BLaER1 (cell line): Measurements from ENCODE around the gene SPRR2D.

Source experiments
- H3K27ac ChIP-seq: shearing (Covaris generic); formaldehyde crosslinking; 2 replicates; pipeline ENCODE4 v1.8.1; 2022
- H3K27me3 ChIP-seq: shearing (Covaris generic); formaldehyde crosslinking; 2 replicates; pipeline ENCODE4 v1.8.1; 2022
- H3K36me3 ChIP-seq: shearing (Covaris generic); formaldehyde crosslinking; 2 replicates; pipeline ENCODE4 v1.8.1; 2022
- H3K4me1 ChIP-seq: shearing (Covaris generic); formaldehyde crosslinking; 2 replicates; pipeline ENCODE4 v1.8.1; 2022
- H3K4me2 ChIP-seq: shearing (Covaris generic); formaldehyde crosslinking; 2 replicates; pipeline ENCODE4 v1.8.1; 2022
- H3K4me3 ChIP-seq: shearing (Covaris generic); formaldehyde crosslinking; 2 replicates; pipeline ENCODE4 v1.8.1; 2022
- H3K9ac ChIP-seq: shearing (Covaris generic); formaldehyde crosslinking; 2 replicates; pipeline ENCODE4 v1.8.1; 2022
- H3K9me3 ChIP-seq: shearing (Covaris generic); formaldehyde crosslinking; 2 replicates; pipeline ENCODE4 v1.8.1; 2022
- H4K20me1 ChIP-seq: shearing (Covaris generic); formaldehyde crosslinking; 2 replicates; pipeline ENCODE4 v1.8.1; 2022
- Cebpa-rat ChIP-seq: shearing (Covaris generic); IDR thresholded peaks from 2 replicates; pipeline ENCODE4 v1.8.1; 2022

The SPRR2D gene

GRCh38 chr1:153001382-153001781 is 39.5 kb downstream of the SPRR2D start, which contains the start of gene SPRR3:
Gene SPRR3, plus strand, starts transcription at chr1:153001749. Its CDS starts 1,272 bp downstream, at chr1:153003021.
- TF ChIP-seq Cebpa-rat = no peak
- H4K20me1 ChIP-seq = no peaks in the 10 kb centered on the region
- H3K27me3 ChIP-seq = no peaks in the 10 kb centered on the region
- H3K9me3 ChIP-seq = no peaks in the 10 kb centered on the region
- H3K4me3 ChIP-seq = no peak within 1 kb of the TSS
- H3K27ac ChIP-seq = no peak within 1 kb of the TSS
- no peaks in the 10 kb centered on the region for H3K36me3 ChIP-seq
- no peak within 1 kb of the TSS for H3K9ac ChIP-seq
- peaks cover 15% of the 10 kb centered on the region for H3K4me1 ChIP-seq
- peak within 1 kb of the TSS; percentile 43 for H3K4me2 ChIP-seq

GRCh38 chr1:153000294-153000693 is 40.6 kb downstream of the SPRR2D start:
- peaks cover 15% of the 10 kb centered on the region for H3K4me1 ChIP-seq
- no peak overlapping the region for H3K4me2 ChIP-seq
- H3K27ac ChIP-seq = no peak overlapping the region
- no peak overlapping the region for H3K4me3 ChIP-seq
- peaks cover 3% of the 10 kb centered on the region for H3K9me3 ChIP-seq
- H3K36me3 ChIP-seq = no peaks in the 10 kb centered on the region
- H3K27me3 ChIP-seq = no peaks in the 10 kb centered on the region
- H4K20me1 ChIP-seq = no peaks in the 10 kb centered on the region
- H3K9ac ChIP-seq = no peak overlapping the region
- TF ChIP-seq Cebpa-rat = no peak

DNA sequence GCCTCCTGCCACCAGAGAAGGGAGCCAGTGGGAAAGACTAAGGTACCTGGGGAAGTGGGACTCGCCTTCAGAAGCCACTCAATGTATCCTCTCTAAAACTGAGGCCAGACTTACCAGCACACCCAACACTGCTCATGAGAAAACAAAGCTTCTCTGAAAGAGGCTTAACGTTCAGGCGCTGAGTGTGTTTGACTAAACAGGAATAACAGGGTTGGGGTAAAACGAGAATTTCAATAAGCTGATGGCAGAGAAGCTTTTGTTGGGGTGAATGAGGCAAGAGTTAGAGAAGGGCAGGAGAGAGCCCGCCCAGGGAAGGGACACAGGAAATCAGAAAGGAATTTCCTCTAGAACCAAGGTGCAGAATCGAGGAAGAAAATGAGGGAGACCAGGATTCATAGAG is 41.1 kb downstream of the SPRR2D start:
- Histone ChIP-seq H3K4me3 (no peak overlapping the region), H3K9ac (no peak overlapping the region), H4K20me1 (no peaks in the 10 kb centered on the region), H3K27ac (no peak overlapping the region), H3K4me2 (no peak overlapping the region), H3K9me3 (peaks cover 8% of the 10 kb centered on the region), H3K4me1 (peaks cover 15% of the 10 kb centered on the region), H3K36me3 (no peaks in the 10 kb centered on the region), H3K27me3 (no peaks in the 10 kb centered on the region)
- TF ChIP-seq Cebpa-rat = no peak

DNA sequence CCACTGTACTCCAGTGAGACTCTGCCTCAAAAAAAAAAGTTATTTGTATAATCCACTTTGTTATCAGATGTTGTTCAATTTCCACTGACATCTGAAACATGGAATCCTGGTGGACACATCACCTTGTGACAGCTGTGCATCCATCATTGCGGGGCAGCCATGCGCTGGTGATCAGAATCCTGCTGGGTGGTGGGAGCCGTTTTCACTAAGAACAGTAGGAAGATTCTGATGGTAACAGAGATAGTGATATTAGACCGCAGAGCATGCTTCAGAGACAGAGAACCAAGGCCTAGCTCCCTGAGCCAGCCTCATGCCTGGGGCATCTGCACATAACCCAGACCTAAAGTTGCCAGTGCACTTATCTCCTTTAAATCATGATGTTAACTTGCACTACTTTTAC is 42.4 kb downstream of the SPRR2D start:
- Histone ChIP-seq H3K4me2 (no peak overlapping the region), H3K4me1 (peaks cover 15% of the 10 kb centered on the region), H3K4me3 (no peak overlapping the region), H3K9me3 (peaks cover 9% of the 10 kb centered on the region), H4K20me1 (no peaks in the 10 kb centered on the region), H3K9ac (no peak overlapping the region), H3K36me3 (no peaks in the 10 kb centered on the region), H3K27me3 (no peaks in the 10 kb centered on the region), H3K27ac (no peak overlapping the region)
- TF ChIP-seq Cebpa-rat = no peak

DNA sequence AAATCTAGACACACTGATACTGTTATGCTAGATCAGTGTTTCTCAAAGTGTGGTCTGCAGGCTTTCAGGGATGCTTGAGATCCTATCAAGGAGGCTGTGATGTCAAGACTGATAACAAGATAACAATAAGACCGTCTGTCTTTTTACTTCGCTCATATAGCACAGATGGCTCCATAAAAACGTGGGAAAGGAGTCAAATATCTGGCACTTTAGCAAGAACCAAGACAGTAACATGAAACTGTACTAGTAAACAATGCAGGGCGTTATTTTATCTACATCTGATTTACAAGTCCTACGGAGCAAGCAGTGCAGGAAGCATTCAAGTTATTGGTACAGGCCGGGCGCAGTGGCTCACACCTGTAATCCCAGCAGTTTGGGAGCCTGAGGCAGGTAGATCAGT is 43.0 kb downstream of the SPRR2D start:
- Histone ChIP-seq H3K27me3 (no peaks in the 10 kb centered on the region), H3K4me1 (peaks cover 12% of the 10 kb centered on the region), H3K4me2 (no peak overlapping the region), H3K9ac (no peak overlapping the region), H3K27ac (no peak overlapping the region), H3K36me3 (no peaks in the 10 kb centered on the region), H3K4me3 (no peak overlapping the region), H4K20me1 (no peaks in the 10 kb centered on the region), H3K9me3 (peaks cover 9% of the 10 kb centered on the region)
- no peak for TF ChIP-seq Cebpa-rat

- Histone ChIP-seq H3K36me3 (no peaks in the 10 kb centered on the region), H3K4me3 (no peak overlapping the region), H4K20me1 (no peaks in the 10 kb centered on the region), H3K9me3 (peaks cover 9% of the 10 kb centered on the region), H3K4me1 (peaks cover under 1% of the 10 kb centered on the region), H3K4me2 (no peak overlapping the region), H3K27me3 (no peaks in the 10 kb centered on the region), H3K9ac (no peak overlapping the region), H3K27ac (no peak overlapping the region)
- TF ChIP-seq Cebpa-rat = no peak
Observed at GRCh38 chr1:152996633-152997400, 44.1 kb downstream of the SPRR2D start.

DNA sequence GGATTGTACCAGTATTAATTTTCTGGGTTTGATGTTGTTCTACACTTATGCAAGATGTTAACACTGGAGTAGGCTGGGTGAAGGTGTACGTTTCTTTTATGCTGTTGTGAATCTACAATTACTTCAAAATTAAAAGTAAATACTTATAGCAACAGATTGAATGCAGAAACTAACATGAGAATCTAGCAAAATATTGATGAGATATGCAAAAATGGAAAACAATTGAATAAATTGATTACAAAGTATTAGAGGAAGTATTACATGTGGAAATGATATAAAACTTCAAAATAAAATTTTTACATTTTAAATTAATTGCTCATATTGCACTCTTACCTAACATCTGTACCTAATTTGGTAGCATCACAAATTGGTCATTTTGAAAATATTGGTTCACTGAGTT is 45.1 kb downstream of the SPRR2D start:
- Histone ChIP-seq H3K27ac (no peak overlapping the region), H4K20me1 (no peaks in the 10 kb centered on the region), H3K4me2 (no peak overlapping the region), H3K9me3 (peaks cover 9% of the 10 kb centered on the region), H3K4me3 (no peak overlapping the region), H3K36me3 (no peaks in the 10 kb centered on the region), H3K4me1 (no peaks in the 10 kb centered on the region), H3K27me3 (no peaks in the 10 kb centered on the region), H3K9ac (no peak overlapping the region)
- no peak for TF ChIP-seq Cebpa-rat

- Histone ChIP-seq H4K20me1 (no peaks in the 10 kb centered on the region), H3K4me2 (no peak overlapping the region), H3K4me1 (no peaks in the 10 kb centered on the region), H3K27me3 (no peaks in the 10 kb centered on the region), H3K36me3 (no peaks in the 10 kb centered on the region), H3K9ac (no peak overlapping the region), H3K4me3 (no peak overlapping the region), H3K27ac (no peak overlapping the region), H3K9me3 (peaks cover 9% of the 10 kb centered on the region)
- no peak for TF ChIP-seq Cebpa-rat
Observed at GRCh38 chr1:152993186-152993585, 47.7 kb downstream of the SPRR2D start.
